ENCODE measurements around the gene BSND. TPM values are rescaled to one million over a fixed set of nuclear protein-coding genes. Genes with fewer than 3 reads are reported as not detected.

Gene BSND
- polyA plus RNA-seq, 1 donor from 2014 or later, result not detected

DNA sequence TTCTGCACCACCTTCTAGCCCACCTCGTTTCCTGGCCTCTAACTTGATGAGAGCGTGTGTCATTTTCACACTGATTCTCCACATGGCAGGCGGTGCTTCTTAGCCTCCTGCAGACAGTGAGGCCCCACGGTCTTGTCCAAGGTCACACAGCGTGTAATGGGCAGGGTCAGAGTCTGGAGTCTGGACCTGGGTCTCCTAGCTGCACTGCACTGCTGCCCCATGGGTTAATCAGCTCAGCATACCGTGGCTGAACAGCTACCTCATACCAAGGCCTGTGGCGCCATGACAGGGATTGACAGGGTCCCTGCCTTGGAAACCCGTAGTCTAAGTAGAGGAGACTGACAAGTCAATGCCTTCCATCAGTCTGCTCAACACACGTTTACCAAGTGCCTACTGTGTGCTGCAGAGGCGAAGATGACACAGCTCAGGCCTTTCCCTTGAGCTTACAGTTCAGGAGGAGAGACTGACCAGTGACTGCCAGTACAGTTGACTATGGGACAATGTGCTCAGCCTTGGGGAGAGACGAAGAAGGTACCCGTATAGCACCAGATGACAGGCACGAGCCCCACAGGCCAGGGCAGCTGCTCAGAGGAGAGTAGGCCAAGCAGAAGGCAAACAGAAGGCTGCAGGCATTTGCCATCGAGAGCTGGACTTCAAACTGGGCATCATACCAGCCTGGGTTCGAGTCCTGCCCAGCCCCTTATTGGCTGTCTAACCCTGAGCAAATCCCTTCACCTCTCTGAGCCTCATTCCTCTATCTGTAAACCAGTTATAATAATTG, 46.1 kb downstream of the BSND start:
- peaks cover 21% of the 10 kb centered on the region for H3K27me3 ChIP-seq (ENCODE audit: insufficient read depth, low read depth, low read length)
- H3K9me2 ChIP-seq (ENCODE audit: insufficient read depth, low read length), result no peaks in the 10 kb centered on the region
- no peaks in the 10 kb centered on the region for H3F3A ChIP-seq (ENCODE audit: insufficient read depth, low read length, poor library complexity, severe bottlenecking)
- no peaks in the 10 kb centered on the region for H3K79me2 ChIP-seq (replicated peaks; ENCODE audit: insufficient read depth, low read length)
- H3K9me3 ChIP-seq (ENCODE audit: low read length), result no peaks in the 10 kb centered on the region
- H4K20me1 ChIP-seq (ENCODE audit: insufficient read depth), result no peaks in the 10 kb centered on the region
- TF ChIP-seq, protein P1, sequence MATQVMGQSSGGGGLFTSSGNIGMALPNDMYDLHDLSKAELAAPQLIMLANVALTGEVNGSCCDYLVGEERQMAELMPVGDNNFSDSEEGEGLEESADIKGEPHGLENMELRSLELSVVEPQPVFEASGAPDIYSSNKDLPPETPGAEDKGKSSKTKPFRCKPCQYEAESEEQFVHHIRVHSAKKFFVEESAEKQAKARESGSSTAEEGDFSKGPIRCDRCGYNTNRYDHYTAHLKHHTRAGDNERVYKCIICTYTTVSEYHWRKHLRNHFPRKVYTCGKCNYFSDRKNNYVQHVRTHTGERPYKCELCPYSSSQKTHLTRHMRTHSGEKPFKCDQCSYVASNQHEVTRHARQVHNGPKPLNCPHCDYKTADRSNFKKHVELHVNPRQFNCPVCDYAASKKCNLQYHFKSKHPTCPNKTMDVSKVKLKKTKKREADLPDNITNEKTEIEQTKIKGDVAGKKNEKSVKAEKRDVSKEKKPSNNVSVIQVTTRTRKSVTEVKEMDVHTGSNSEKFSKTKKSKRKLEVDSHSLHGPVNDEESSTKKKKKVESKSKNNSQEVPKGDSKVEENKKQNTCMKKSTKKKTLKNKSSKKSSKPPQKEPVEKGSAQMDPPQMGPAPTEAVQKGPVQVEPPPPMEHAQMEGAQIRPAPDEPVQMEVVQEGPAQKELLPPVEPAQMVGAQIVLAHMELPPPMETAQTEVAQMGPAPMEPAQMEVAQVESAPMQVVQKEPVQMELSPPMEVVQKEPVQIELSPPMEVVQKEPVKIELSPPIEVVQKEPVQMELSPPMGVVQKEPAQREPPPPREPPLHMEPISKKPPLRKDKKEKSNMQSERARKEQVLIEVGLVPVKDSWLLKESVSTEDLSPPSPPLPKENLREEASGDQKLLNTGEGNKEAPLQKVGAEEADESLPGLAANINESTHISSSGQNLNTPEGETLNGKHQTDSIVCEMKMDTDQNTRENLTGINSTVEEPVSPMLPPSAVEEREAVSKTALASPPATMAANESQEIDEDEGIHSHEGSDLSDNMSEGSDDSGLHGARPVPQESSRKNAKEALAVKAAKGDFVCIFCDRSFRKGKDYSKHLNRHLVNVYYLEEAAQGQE (IDR thresholded peaks at IDR 0.05; ENCODE audit: borderline replicate concordance), result no peak
- TF ChIP-seq RAD21 (conservative IDR thresholded peaks at IDR 0.05) (no peak), MXI1 (conservative IDR thresholded peaks at IDR 0.05; ENCODE audit: poor library complexity, severe bottlenecking) (no peak)
- H3K4me3 ChIP-seq (ENCODE audit: low read length), result no peak overlapping the region
- H3K9ac ChIP-seq (ENCODE audit: low read length), result no peak overlapping the region
- no peak overlapping the region for H3K4me2 ChIP-seq (ENCODE audit: low read length)
- H3K27ac ChIP-seq (ENCODE audit: low read length), result no peak overlapping the region
- no peaks in the 10 kb centered on the region for H3K36me3 ChIP-seq (ENCODE audit: insufficient read depth, low read length)
- H2AFZ ChIP-seq (ENCODE audit: low read depth, low read length), result no peak overlapping the region

DNA sequence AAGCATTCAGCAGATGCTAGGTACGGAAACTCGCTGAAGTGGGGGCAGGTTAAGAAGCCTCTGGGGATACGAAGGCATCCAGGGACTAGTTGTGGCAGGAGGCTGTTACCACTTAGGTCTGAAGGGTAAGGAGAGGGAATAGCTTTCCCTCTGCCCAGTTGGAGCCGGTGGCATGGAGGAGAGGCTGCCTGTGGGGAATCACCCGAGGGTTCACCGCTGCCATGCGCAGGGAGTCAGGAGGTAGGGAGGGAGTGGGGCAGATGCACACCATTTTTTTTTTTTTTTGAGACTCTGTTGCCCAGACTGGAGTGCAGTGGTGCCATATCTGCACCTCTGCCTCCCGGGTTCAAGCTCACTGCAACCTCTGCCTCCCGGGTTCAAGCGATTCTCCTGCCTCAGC, 46.7 kb downstream of the BSND start:
- peaks cover 14% of the 10 kb centered on the region for H3K27me3 ChIP-seq (ENCODE audit: insufficient read depth, low read depth, low read length)
- H3K9me3 ChIP-seq (ENCODE audit: low read length), result no peaks in the 10 kb centered on the region
- no peaks in the 10 kb centered on the region for H3K9me2 ChIP-seq (ENCODE audit: insufficient read depth, low read length)
- no peaks in the 10 kb centered on the region for H3F3A ChIP-seq (ENCODE audit: insufficient read depth, low read length, poor library complexity, severe bottlenecking)
- H3K4me3 ChIP-seq (ENCODE audit: low read length), result no peak overlapping the region
- no peaks in the 10 kb centered on the region for H4K20me1 ChIP-seq (ENCODE audit: insufficient read depth)
- TF ChIP-seq, protein P2, sequence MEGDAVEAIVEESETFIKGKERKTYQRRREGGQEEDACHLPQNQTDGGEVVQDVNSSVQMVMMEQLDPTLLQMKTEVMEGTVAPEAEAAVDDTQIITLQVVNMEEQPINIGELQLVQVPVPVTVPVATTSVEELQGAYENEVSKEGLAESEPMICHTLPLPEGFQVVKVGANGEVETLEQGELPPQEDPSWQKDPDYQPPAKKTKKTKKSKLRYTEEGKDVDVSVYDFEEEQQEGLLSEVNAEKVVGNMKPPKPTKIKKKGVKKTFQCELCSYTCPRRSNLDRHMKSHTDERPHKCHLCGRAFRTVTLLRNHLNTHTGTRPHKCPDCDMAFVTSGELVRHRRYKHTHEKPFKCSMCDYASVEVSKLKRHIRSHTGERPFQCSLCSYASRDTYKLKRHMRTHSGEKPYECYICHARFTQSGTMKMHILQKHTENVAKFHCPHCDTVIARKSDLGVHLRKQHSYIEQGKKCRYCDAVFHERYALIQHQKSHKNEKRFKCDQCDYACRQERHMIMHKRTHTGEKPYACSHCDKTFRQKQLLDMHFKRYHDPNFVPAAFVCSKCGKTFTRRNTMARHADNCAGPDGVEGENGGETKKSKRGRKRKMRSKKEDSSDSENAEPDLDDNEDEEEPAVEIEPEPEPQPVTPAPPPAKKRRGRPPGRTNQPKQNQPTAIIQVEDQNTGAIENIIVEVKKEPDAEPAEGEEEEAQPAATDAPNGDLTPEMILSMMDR (IDR thresholded peaks at IDR 0.05; ENCODE audit: poor library complexity, severe bottlenecking), result no peak
- TF ChIP-seq, protein P1 (IDR thresholded peaks at IDR 0.05; ENCODE audit: borderline replicate concordance), result no peak
- TF ChIP-seq RAD21 (conservative IDR thresholded peaks at IDR 0.05), result no peak
- TF ChIP-seq EZH2 (IDR thresholded peaks at IDR 0.05; ENCODE audit: borderline replicate concordance, insufficient read depth, low read length, poor library complexity, severe bottlenecking), result no peak
- no peak for TF ChIP-seq SMC3 (conservative IDR thresholded peaks at IDR 0.05; ENCODE audit: poor library complexity)
- TF ChIP-seq EP300 (conservative IDR thresholded peaks at IDR 0.05; ENCODE audit: poor library complexity, severe bottlenecking), result no peak
- TF ChIP-seq TAF1 (IDR thresholded peaks at IDR 0.05; ENCODE audit: low read depth), result no peak
- no peak for TF ChIP-seq MXI1 (conservative IDR thresholded peaks at IDR 0.05; ENCODE audit: poor library complexity, severe bottlenecking)
- no peak for TF ChIP-seq POLR2AphosphoS5 (IDR thresholded peaks at IDR 0.05)
- no peak overlapping the region for H2AFZ ChIP-seq (ENCODE audit: low read depth, low read length)
- H3K36me3 ChIP-seq (ENCODE audit: insufficient read depth, low read length), result no peaks in the 10 kb centered on the region
- no peaks in the 10 kb centered on the region for H3K79me2 ChIP-seq (replicated peaks; ENCODE audit: insufficient read depth, low read length)
- no peak overlapping the region for H3K27ac ChIP-seq (ENCODE audit: low read length)
- no peak overlapping the region for H3K4me2 ChIP-seq (ENCODE audit: low read length)
- no peak overlapping the region for H3K9ac ChIP-seq (ENCODE audit: low read length)

Data from neural cell (in vitro differentiated cells).